PC-9 (cell line): Measurements from ENCODE around the gene HEG1.

ENCODE experiments used
- CTCF ChIP-seq: fragments of 200-600 bp; sonication (generic); conservative IDR thresholded peaks from 2 replicates; pipeline ENCODE4 v1.6.1; 2017; ENCODE audit warnings: mixed run types, antibody characterized with exemption, mild to moderate bottlenecking, moderate library complexity
- EZH2 ChIP-seq: fragments of 200-600 bp; sonication (generic); IDR thresholded peaks from 2 replicates; pipeline ENCODE4 v1.8.0; 2017; ENCODE audit warnings: antibody characterized with exemption, low read depth

GRCh38 chr3:125024817-125025216, 31.0 kb downstream of the HEG1 start:
- no peak for TF ChIP-seq CTCF
- no peak for TF ChIP-seq EZH2
